ENCODE results near the gene FNIP1. TPM values are rescaled to one million over a fixed set of nuclear protein-coding genes. Genes with fewer than 3 reads are reported as not detected.

The FNIP1 gene
- total and polyA plus RNA-seq, 2 of the 8 experiments (the other 6 are each of a cell fraction or from before 2014, with no cell fraction given) = 3.5 to 17.3 TPM

DNA sequence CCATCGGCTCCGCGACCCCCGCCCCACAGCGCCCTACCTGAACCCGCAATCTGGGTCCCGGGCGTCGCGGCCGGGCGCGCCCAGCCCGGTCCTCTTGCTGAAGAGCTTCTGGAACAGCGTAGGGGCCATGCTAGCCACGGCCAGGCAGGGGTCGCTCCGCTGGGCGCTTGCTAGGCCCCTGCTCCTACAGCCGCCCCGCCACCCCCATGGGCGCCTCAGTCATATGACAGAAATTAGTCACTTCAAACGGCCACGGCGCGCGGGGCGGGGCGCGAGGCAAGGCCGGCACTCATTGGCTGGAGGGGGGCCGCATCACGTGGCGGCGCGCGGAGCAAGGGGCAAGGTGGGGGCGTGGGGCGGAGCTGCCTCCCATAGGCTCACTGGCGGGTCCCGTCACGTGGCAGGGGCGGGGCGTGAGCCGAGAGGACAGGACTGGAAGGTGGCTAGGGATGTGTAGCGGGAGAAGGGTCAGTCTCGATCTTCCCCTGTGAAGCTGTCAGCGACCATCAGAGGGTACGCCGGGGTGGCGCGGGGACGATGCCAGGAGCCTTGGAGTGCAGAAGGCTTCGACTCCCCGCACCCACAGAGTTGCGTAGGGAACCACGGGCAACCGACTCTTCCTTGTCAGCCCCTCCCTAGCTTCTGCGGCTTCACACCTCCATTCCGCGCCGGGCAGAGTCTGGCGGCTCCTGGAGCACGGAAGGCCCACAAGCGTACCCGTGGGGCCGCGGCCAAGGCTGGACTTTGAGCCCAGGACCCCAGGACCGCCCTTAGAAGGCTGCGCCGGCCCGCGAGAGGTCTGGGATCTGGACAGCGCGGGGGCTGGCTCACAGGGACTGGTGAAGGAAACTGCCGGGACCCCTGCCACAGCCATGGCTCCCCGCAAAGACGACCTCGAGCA, at the start of gene FNIP1 (continued):
- TF ChIP-seq POLR2AphosphoS5 (IDR thresholded peaks at IDR 0.05; ENCODE audit: low read depth, low read length) = peak; percentile 90
- peak; percentile 83 for TF ChIP-seq E2F6 (IDR thresholded peaks at IDR 0.05)
- TF ChIP-seq ASH2L (IDR thresholded peaks at IDR 0.05; ENCODE audit: low read length) = peak; percentile 62
- TF ChIP-seq, protein P1, sequence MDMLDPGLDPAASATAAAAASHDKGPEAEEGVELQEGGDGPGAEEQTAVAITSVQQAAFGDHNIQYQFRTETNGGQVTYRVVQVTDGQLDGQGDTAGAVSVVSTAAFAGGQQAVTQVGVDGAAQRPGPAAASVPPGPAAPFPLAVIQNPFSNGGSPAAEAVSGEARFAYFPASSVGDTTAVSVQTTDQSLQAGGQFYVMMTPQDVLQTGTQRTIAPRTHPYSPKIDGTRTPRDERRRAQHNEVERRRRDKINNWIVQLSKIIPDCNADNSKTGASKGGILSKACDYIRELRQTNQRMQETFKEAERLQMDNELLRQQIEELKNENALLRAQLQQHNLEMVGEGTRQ (IDR thresholded peaks at IDR 0.05; ENCODE audit: low read length) = peak; percentile 97
- TF ChIP-seq RXRA (IDR thresholded peaks at IDR 0.05; ENCODE audit: insufficient read depth, low read depth, low read length) = no peak
- TF ChIP-seq SP4 (IDR thresholded peaks at IDR 0.05; ENCODE audit: low read length) = peak; percentile 60; the same call in 1 of the 2 replicates
- peak in 1 of 3 experiments; percentile 10; a peak in 1 of 4 replicates for TF ChIP-seq CTCF (IDR thresholded peaks at IDR 0.05; ENCODE audit: control extremely low read depth in 1 of 3, insufficient read depth in 1 of 3, low read depth in 1 of 3, low read length in 3 of 3)
- TF ChIP-seq KDM4A (IDR thresholded peaks at IDR 0.05; ENCODE audit: low read depth, low read length, severe bottlenecking) = peak; percentile 78
- no peak for TF ChIP-seq EZH2 (IDR thresholded peaks at IDR 0.05; ENCODE audit: low read depth, low read length, severe bottlenecking)
- peak in 1 of 2 experiments; percentile 39; a peak in 1 of 3 replicates for TF ChIP-seq EP300 (IDR thresholded peaks at IDR 0.05; ENCODE audit: borderline replicate concordance in 1 of 2, low read depth in 2 of 2, low read length in 2 of 2)
- peak; percentile 44; the same call in 1 of the 2 replicates for TF ChIP-seq SP1 (IDR thresholded peaks at IDR 0.05; ENCODE audit: low read depth, low read length)
- TF ChIP-seq EGR1 (IDR thresholded peaks at IDR 0.05; ENCODE audit: borderline replicate concordance, low read depth, low read length) = peak; percentile 66; the same call in 1 of the 2 replicates
- peak; percentile 77 for TF ChIP-seq CREB1 (IDR thresholded peaks at IDR 0.05)
- TF ChIP-seq TAF7 (optimal IDR thresholded peaks at IDR 0.05; ENCODE audit: borderline replicate concordance, low read depth, low read length) = peak; percentile 71
- 0 out of 2 replicates have a peak, but pooled peaks have one; percentile 27 for TF ChIP-seq GTF2F1 (IDR thresholded peaks at IDR 0.05; ENCODE audit: borderline replicate concordance, low read depth, low read length)
- peak in 1 of 2 experiments; percentile 3; a peak in 1 of 4 replicates for TF ChIP-seq RAD21 (IDR thresholded peaks at IDR 0.05 in 1 of 2, conservative IDR thresholded peaks at IDR 0.05 in 1 of 2; ENCODE audit: low read depth in 2 of 2, low read length in 2 of 2)
- TF ChIP-seq TAF1 (IDR thresholded peaks at IDR 0.05; ENCODE audit: low read depth, low read length) = peak; percentile 79
